Measurements from ENCODE around the gene TMUB2. TPM values are rescaled to one million over a fixed set of nuclear protein-coding genes. Genes with fewer than 3 reads are reported as not detected.

TMUB2 gene
- 35.6 and 38.0 TPM in 2 replicates for total RNA-seq

GRCh38 chr17:44186307-44187130 is at the start of gene TMUB2:
TMUB2 (plus strand) TSS chr17:44186972; CDS start chr17:44187709, 737 bp downstream.

GRCh38 chr17:44170499-44171201 is 16.1 kb upstream of the TMUB2 start, which contains the start of gene ASB16:
ASB16 (plus strand) TSS chr17:44170704; CDS start chr17:44170790, 86 bp downstream.

GRCh38 chr17:44199553-44200477 is 13.0 kb downstream of the TMUB2 start, which contains the start of gene ATXN7L3:
ATXN7L3 (minus strand) TSS chr17:44199884; CDS start chr17:44198070, 1,814 bp downstream.

GRCh38 chr17:44219616-44220212 is 32.9 kb downstream of the TMUB2 start, which contains the start of gene UBTF:
UBTF (minus strand) TSS chr17:44219675; CDS start chr17:44218229, 1,446 bp downstream.

Other genes starting within 250 kb of the TMUB2 start
- gene PPY, start 244.5 kb upstream of the TMUB2 start, total RNA-seq: not detected in 2 replicates
- not detected in 2 replicates for gene PYY, start 233.0 kb upstream of the TMUB2 start, total RNA-seq
- gene NAGS, start 182.3 kb upstream of the TMUB2 start, total RNA-seq: 1.0 and 2.7 TPM in 2 replicates
- 63.0 and 66.7 TPM in 2 replicates for gene TMEM101, start 172.0 kb upstream of the TMUB2 start, total RNA-seq
- gene LSM12, start 120.3 kb upstream of the TMUB2 start, total RNA-seq: 21.3 and 23.3 TPM in 2 replicates
- gene G6PC3, start 116.2 kb upstream of the TMUB2 start, total RNA-seq: 29.9 and 33.6 TPM in 2 replicates
- gene HDAC5, start 63.3 kb upstream of the TMUB2 start, total RNA-seq: 59.1 and 95.5 TPM in 2 replicates
- gene HROB, start 45.0 kb upstream of the TMUB2 start, total RNA-seq: 0.85 and 0.99 TPM in 2 replicates
- 0.33 and 0.40 TPM in 2 replicates for gene ASB16, start 16.3 kb upstream of the TMUB2 start, total RNA-seq
- gene ATXN7L3, start 12.9 kb downstream of the TMUB2 start, total RNA-seq: 49.3 and 50.2 TPM in 2 replicates
- 37.5 and 41.2 TPM in 2 replicates for gene UBTF, start 32.7 kb downstream of the TMUB2 start, total RNA-seq
- gene SLC4A1, start 81.2 kb downstream of the TMUB2 start, total RNA-seq: not detected in 2 replicates
- 0.13 and 0.20 TPM in 2 replicates for gene RUNDC3A, start 121.6 kb downstream of the TMUB2 start, total RNA-seq
- gene SLC25A39, start 137.9 kb downstream of the TMUB2 start, total RNA-seq: 64.0 and 102 TPM in 2 replicates
- 556 and 750 TPM in 2 replicates for gene GRN, start 158.3 kb downstream of the TMUB2 start, total RNA-seq
- 4.5 and 5.7 TPM in 2 replicates for gene FAM171A2, start 176.9 kb downstream of the TMUB2 start, total RNA-seq
- gene ITGA2B, start 202.7 kb downstream of the TMUB2 start, total RNA-seq: 0.30 and 0.46 TPM in 2 replicates